ENCODE measurements around the gene CKS1B. TPM values are rescaled to one million over a fixed set of nuclear protein-coding genes. Genes with fewer than 3 reads are reported as not detected.
A peak's percentile ranks its signal among the peaks of the same experiment; 100 is the strongest.

Gene CKS1B
- total and polyA plus RNA-seq, 9 of the 15 experiments (the other 6 are each of a cell fraction or from before 2014, with no cell fraction given), result 215 to 1,103 (median 460) TPM

GRCh38 chr1:155001675-155002463 lies 27.4 kb downstream of the CKS1B start (continued):
- peak; percentile 32; the same call in 1 of the 2 replicates for TF ChIP-seq EP300 (IDR thresholded peaks at IDR 0.05; ENCODE audit: low read length)
- TF ChIP-seq RBM25 (IDR thresholded peaks at IDR 0.05; ENCODE audit: low read depth, low read length, severe bottlenecking), result no peak
- TF ChIP-seq EHMT2 (IDR thresholded peaks at IDR 0.05), result 0 out of 2 replicates have a peak, but pooled peaks have one; percentile 12
- TF ChIP-seq CREB3L1 (IDR thresholded peaks at IDR 0.05; ENCODE audit: borderline replicate concordance, low read depth), result peak; percentile 62; the same call in 1 of the 2 replicates
- no peak for TF ChIP-seq KDM5B (IDR thresholded peaks at IDR 0.05; ENCODE audit: insufficient replicate concordance, low read depth, low read length)
- no peak for TF ChIP-seq E2F1 (CRISPR knock-in tag; IDR thresholded peaks at IDR 0.05)
- TF ChIP-seq DEAF1 (CRISPR knock-in tag; IDR thresholded peaks at IDR 0.05), result no peak
- no peak for TF ChIP-seq RBM17 (IDR thresholded peaks at IDR 0.05; ENCODE audit: borderline replicate concordance, low read depth, low read length)
- no peak for TF ChIP-seq ZNF354B (CRISPR knock-in tag; IDR thresholded peaks at IDR 0.05)
- TF ChIP-seq CBX3 (IDR thresholded peaks at IDR 0.05; ENCODE audit: borderline replicate concordance in 1 of 2, low read length in 2 of 2), result no peak
- no peak for TF ChIP-seq ZNF407 (IDR thresholded peaks at IDR 0.05; ENCODE audit: low read depth)
- no peak for TF ChIP-seq KLF13 (tag; IDR thresholded peaks at IDR 0.05; ENCODE audit: borderline replicate concordance, low read depth)
- TF ChIP-seq TSC22D4 (tag; IDR thresholded peaks at IDR 0.05), result no peak
